ENCODE results near the gene KAT7. TPM values are rescaled to one million over a fixed set of nuclear protein-coding genes. Genes with fewer than 3 reads are reported as not detected.

KAT7 gene
- polyA plus RNA-seq, 1 of the 3 experiments (the other 2 are of a cell fraction), result 20.2 TPM

DNA sequence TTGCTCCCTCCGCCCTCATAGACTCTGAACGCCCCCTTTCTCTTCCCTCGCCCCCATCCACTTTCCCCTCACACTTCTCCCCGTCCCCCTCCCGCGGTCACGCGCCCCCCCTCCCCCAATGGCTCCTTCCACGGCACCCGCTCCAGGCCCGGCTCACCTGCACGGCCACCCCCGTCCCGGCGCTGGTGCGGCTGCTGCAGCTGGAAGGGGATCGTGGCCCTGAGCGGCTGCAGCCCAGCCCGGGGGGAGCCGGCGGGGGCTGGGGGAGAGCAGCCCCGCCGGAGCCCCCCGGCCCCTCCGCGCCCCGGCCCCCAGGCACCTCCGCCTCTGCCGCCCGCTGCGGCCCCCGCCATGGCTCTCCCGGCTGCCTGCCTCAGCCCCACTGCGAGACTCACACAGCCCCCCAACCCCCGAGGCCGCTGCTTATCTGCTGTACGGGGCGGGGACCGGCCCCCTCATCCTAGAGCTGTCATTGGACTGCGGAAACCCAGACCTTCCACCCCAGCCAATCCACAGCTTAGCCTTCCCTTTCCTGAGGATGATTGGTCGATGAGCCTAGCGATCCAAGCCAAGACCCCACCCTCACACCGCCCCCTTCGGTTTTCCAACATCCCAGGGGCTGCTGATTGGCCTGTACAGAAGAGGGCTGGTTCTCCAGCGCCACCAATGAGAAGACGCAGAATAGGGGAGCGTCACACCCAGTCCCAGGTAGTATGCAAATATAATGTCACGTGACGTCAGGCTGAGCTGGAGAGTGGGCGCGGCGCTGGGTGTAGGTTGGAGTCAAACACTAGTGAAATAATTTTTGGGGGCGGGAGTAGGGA lies 24.5 kb upstream of the KAT7 start, which contains the start of gene FAM117A:
Gene FAM117A, minus strand, starts transcription at position 397 of the 824 bp plus-strand sequence. Its CDS starts 44 bp downstream, at position 353.
- Histone ChIP-seq H3K4me2 (peak within 1 kb of the TSS; percentile 86), H3K79me2 (ENCODE audit: insufficient read depth) (no peaks in the 10 kb centered on the region), H3K4me3 (ENCODE audit: low read depth in 2 of 2, low read length in 1 of 2) (peak within 1 kb of the TSS; percentile 57 to 67), H2AFZ (ENCODE audit: low read depth) (peak within 1 kb of the TSS; percentile 74), H3F3A (replicated peaks; ENCODE audit: insufficient read depth) (peaks cover 16% of the 10 kb centered on the region), H3K9me3 (no peaks in the 10 kb centered on the region), H3K36me3 (replicated peaks in 1 of 2; ENCODE audit: control insufficient read depth in 1 of 2, insufficient read depth in 2 of 2, low read length in 1 of 2) (no peaks in the 10 kb centered on the region), H3K4me1 (ENCODE audit: control insufficient read depth in 1 of 2, insufficient read depth in 2 of 2, low read depth in 1 of 2, low read length in 1 of 2) (peaks cover 0 to 13% of the 10 kb centered on the region in 2 experiments; a peak in 2 of 4 replicates), H3K27ac (ENCODE audit: low read depth in 2 of 2, low read length in 1 of 2) (peak within 1 kb of the TSS in 1 of 2 experiments; percentile 30; a peak in 2 of 4 replicates), H3K27me3 (ENCODE audit: insufficient read depth) (no peaks in the 10 kb centered on the region), H3K9me2 (no peaks in the 10 kb centered on the region), H4K20me1 (ENCODE audit: insufficient read depth) (no peaks in the 10 kb centered on the region), H3K9ac (peak within 1 kb of the TSS; percentile 45; the same call in 1 of the 2 replicates)
- WGBS (ENCODE audit: low lambda C conversion rate), result under 1% methylated on average over 34 of the region's 53 CpGs
- peak; percentile 100 for DNase-seq
- POLR2A ChIA-PET, result interaction anchor here (0.6 to 2.2 kb wide), 9 partner anchors 8 to 56 kb away, joined by 3 to 15 read pairs (median 6); partner anchors contain the start of genes KAT7 and SLC35B1
- CTCF ChIA-PET, result interaction anchor here (0.6 to 3.3 kb wide), 18 partner anchors 11 to 263 kb away, joined by 3 to 20 read pairs (median 4); partner anchors contain the start of gene SLC35B1
- TF ChIP-seq GATA2 (CRISPR knock-in tag; IDR thresholded peaks at IDR 0.05) (peak; percentile 74), RCOR1 (IDR thresholded peaks at IDR 0.05; ENCODE audit: low read length) (0 out of 2 replicates have a peak, but pooled peaks have one; percentile 7), RFX5 (IDR thresholded peaks at IDR 0.05; ENCODE audit: low read length) (peak; percentile 93), CHD2 (IDR thresholded peaks at IDR 0.05; ENCODE audit: low read length, partially characterized antibody) (peak; percentile 91), MXI1 (IDR thresholded peaks at IDR 0.05; ENCODE audit: low read depth, low read length) (0 out of 2 replicates have a peak, but pooled peaks have one; percentile 41), TAF1 (IDR thresholded peaks at IDR 0.05; ENCODE audit: borderline replicate concordance, low read depth, low read length) (peak; percentile 93), RXRA (IDR thresholded peaks at IDR 0.05; ENCODE audit: borderline replicate concordance, low read depth) (no peak), FOSL2 (IDR thresholded peaks at IDR 0.05; ENCODE audit: borderline replicate concordance, low read depth) (no peak), POLR2AphosphoS5 (IDR thresholded peaks at IDR 0.05; ENCODE audit: low read depth, low read length) (peak; percentile 96)
- TF ChIP-seq, protein P1, sequence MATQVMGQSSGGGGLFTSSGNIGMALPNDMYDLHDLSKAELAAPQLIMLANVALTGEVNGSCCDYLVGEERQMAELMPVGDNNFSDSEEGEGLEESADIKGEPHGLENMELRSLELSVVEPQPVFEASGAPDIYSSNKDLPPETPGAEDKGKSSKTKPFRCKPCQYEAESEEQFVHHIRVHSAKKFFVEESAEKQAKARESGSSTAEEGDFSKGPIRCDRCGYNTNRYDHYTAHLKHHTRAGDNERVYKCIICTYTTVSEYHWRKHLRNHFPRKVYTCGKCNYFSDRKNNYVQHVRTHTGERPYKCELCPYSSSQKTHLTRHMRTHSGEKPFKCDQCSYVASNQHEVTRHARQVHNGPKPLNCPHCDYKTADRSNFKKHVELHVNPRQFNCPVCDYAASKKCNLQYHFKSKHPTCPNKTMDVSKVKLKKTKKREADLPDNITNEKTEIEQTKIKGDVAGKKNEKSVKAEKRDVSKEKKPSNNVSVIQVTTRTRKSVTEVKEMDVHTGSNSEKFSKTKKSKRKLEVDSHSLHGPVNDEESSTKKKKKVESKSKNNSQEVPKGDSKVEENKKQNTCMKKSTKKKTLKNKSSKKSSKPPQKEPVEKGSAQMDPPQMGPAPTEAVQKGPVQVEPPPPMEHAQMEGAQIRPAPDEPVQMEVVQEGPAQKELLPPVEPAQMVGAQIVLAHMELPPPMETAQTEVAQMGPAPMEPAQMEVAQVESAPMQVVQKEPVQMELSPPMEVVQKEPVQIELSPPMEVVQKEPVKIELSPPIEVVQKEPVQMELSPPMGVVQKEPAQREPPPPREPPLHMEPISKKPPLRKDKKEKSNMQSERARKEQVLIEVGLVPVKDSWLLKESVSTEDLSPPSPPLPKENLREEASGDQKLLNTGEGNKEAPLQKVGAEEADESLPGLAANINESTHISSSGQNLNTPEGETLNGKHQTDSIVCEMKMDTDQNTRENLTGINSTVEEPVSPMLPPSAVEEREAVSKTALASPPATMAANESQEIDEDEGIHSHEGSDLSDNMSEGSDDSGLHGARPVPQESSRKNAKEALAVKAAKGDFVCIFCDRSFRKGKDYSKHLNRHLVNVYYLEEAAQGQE (IDR thresholded peaks at IDR 0.05; ENCODE audit: low read depth, low read length), result no peak
- TF ChIP-seq, protein P2, sequence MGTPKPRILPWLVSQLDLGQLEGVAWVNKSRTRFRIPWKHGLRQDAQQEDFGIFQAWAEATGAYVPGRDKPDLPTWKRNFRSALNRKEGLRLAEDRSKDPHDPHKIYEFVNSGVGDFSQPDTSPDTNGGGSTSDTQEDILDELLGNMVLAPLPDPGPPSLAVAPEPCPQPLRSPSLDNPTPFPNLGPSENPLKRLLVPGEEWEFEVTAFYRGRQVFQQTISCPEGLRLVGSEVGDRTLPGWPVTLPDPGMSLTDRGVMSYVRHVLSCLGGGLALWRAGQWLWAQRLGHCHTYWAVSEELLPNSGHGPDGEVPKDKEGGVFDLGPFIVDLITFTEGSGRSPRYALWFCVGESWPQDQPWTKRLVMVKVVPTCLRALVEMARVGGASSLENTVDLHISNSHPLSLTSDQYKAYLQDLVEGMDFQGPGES (IDR thresholded peaks at IDR 0.05; ENCODE audit: low read depth, low read length), result peak; percentile 90
- TF ChIP-seq, protein P3, sequence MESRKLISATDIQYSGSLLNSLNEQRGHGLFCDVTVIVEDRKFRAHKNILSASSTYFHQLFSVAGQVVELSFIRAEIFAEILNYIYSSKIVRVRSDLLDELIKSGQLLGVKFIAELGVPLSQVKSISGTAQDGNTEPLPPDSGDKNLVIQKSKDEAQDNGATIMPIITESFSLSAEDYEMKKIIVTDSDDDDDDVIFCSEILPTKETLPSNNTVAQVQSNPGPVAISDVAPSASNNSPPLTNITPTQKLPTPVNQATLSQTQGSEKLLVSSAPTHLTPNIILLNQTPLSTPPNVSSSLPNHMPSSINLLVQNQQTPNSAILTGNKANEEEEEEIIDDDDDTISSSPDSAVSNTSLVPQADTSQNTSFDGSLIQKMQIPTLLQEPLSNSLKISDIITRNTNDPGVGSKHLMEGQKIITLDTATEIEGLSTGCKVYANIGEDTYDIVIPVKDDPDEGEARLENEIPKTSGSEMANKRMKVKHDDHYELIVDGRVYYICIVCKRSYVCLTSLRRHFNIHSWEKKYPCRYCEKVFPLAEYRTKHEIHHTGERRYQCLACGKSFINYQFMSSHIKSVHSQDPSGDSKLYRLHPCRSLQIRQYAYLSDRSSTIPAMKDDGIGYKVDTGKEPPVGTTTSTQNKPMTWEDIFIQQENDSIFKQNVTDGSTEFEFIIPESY (IDR thresholded peaks at IDR 0.05; ENCODE audit: borderline replicate concordance, low read depth), result no peak
- TF ChIP-seq, protein P4, sequence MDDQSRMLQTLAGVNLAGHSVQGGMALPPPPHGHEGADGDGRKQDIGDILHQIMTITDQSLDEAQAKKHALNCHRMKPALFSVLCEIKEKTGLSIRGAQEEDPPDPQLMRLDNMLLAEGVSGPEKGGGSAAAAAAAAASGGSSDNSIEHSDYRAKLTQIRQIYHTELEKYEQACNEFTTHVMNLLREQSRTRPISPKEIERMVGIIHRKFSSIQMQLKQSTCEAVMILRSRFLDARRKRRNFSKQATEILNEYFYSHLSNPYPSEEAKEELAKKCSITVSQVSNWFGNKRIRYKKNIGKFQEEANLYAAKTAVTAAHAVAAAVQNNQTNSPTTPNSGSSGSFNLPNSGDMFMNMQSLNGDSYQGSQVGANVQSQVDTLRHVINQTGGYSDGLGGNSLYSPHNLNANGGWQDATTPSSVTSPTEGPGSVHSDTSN (IDR thresholded peaks at IDR 0.05), result peak; percentile 97
- TF ChIP-seq, protein P5, sequence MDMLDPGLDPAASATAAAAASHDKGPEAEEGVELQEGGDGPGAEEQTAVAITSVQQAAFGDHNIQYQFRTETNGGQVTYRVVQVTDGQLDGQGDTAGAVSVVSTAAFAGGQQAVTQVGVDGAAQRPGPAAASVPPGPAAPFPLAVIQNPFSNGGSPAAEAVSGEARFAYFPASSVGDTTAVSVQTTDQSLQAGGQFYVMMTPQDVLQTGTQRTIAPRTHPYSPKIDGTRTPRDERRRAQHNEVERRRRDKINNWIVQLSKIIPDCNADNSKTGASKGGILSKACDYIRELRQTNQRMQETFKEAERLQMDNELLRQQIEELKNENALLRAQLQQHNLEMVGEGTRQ (IDR thresholded peaks at IDR 0.05; ENCODE audit: borderline replicate concordance, low read depth, low read length), result peak; percentile 77
- TF ChIP-seq, protein P6, sequence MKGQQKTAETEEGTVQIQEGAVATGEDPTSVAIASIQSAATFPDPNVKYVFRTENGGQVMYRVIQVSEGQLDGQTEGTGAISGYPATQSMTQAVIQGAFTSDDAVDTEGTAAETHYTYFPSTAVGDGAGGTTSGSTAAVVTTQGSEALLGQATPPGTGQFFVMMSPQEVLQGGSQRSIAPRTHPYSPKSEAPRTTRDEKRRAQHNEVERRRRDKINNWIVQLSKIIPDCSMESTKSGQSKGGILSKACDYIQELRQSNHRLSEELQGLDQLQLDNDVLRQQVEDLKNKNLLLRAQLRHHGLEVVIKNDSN (IDR thresholded peaks at IDR 0.05; ENCODE audit: borderline replicate concordance, low read depth), result peak; percentile 95

Data from SK-N-SH (cell line).